HG02885 (cell line): Measurements from ENCODE around the gene IGFBP6.

ENCODE experiments used
- ATAC-seq: cut with Tn5 transposase; IDR thresholded peaks from one replicate; pipeline ENCODE4 v1.9.1; 2021; ENCODE audit warnings: mild to moderate bottlenecking; ENCODE audit not compliant: unreplicated experiment, poor library complexity

IGFBP6 gene

GRCh38 chr12:53068811-53069585 is 28.5 kb upstream of the IGFBP6 start:
- ATAC-seq, result no peak

GRCh38 chr12:53069621-53070410 is 27.7 kb upstream of the IGFBP6 start:
- ATAC-seq, result no peak

- ATAC-seq, result no peak
Observed at GRCh38 chr12:53070877-53071492, 26.5 kb upstream of the IGFBP6 start.

GRCh38 chr12:53071591-53072551 is 25.6 kb upstream of the IGFBP6 start:
- ATAC-seq, result no peak

GRCh38 chr12:53073881-53074280 is 23.6 kb upstream of the IGFBP6 start:
- ATAC-seq, result no peak

GRCh38 chr12:53074283-53074998 is 23.0 kb upstream of the IGFBP6 start:
- no peak for ATAC-seq

GRCh38 chr12:53074999-53075370 is 22.5 kb upstream of the IGFBP6 start:
- no peak for ATAC-seq

GRCh38 chr12:53076461-53076860 is 21.0 kb upstream of the IGFBP6 start:
- ATAC-seq, result no peak

GRCh38 chr12:53077030-53077429 is 20.4 kb upstream of the IGFBP6 start:
- no peak for ATAC-seq

GRCh38 chr12:53078425-53079225 is 18.8 kb upstream of the IGFBP6 start:
- ATAC-seq, result no peak

GRCh38 chr12:53079226-53080117 is 18.0 kb upstream of the IGFBP6 start, which contains the start of gene SPRYD3:
TSS of gene SPRYD3 (minus strand) at chr12:53079390. CDS start at chr12:53079333, 57 bp downstream.
- ATAC-seq, result peak; percentile 99

- ATAC-seq, result no peak
Observed at GRCh38 chr12:53082637-53083175, 14.8 kb upstream of the IGFBP6 start.

GRCh38 chr12:53086361-53086760 is 11.1 kb upstream of the IGFBP6 start:
- ATAC-seq, result no peak

- ATAC-seq, result no peak
Observed at GRCh38 chr12:53090105-53090504, 7.4 kb upstream of the IGFBP6 start.

- no peak for ATAC-seq
Observed at GRCh38 chr12:53090554-53090953, 6.9 kb upstream of the IGFBP6 start.

- ATAC-seq, result no peak
Observed at GRCh38 chr12:53091756-53092155, 5.7 kb upstream of the IGFBP6 start.

- ATAC-seq, result no peak
Observed at GRCh38 chr12:53093777-53094393, 3.6 kb upstream of the IGFBP6 start.
